Epithelial cell of proximal tubule (primary cell): ENCODE data around the gene TFDP2. TPM values are rescaled to one million over a fixed set of nuclear protein-coding genes. Genes with fewer than 3 reads are reported as not detected.

Source experiments
- DNase-seq: peaks from one replicate; pipeline ENCODE4 v3.0.0-alpha.2; 2011; ENCODE audit warnings: low read depth
- H3K4me3 ChIP-seq: 2 replicates; pipeline ENCODE4 v1.5.1; 2011; ENCODE audit warnings: low read depth, mild to moderate bottlenecking, low read length
- total RNA-seq: library from RNA; depleted of rRNA; stranded (reverse); fragments of >200 nt; gene quantifications from 2 replicates; pipeline ENCODE4 v1.2.3, GENCODE V29; 2015
- TF ChIP-seq, protein P1 (sequence below): conservative IDR thresholded peaks from 2 replicates; pipeline ENCODE4 v1.5.1; 2012; ENCODE audit warnings: low read depth, mild to moderate bottlenecking, low read length

TFDP2 gene
- total RNA-seq, 1 donor from 2014 or later: 40.2 TPM

GRCh38 chr3:142159083-142159740, 9.9 kb upstream of the TFDP2 start:
- DNase-seq: no peak
- TF ChIP-seq, protein P1, sequence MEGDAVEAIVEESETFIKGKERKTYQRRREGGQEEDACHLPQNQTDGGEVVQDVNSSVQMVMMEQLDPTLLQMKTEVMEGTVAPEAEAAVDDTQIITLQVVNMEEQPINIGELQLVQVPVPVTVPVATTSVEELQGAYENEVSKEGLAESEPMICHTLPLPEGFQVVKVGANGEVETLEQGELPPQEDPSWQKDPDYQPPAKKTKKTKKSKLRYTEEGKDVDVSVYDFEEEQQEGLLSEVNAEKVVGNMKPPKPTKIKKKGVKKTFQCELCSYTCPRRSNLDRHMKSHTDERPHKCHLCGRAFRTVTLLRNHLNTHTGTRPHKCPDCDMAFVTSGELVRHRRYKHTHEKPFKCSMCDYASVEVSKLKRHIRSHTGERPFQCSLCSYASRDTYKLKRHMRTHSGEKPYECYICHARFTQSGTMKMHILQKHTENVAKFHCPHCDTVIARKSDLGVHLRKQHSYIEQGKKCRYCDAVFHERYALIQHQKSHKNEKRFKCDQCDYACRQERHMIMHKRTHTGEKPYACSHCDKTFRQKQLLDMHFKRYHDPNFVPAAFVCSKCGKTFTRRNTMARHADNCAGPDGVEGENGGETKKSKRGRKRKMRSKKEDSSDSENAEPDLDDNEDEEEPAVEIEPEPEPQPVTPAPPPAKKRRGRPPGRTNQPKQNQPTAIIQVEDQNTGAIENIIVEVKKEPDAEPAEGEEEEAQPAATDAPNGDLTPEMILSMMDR: no peak
- H3K4me3 ChIP-seq: no peak overlapping the region

GRCh38 chr3:142154186-142154585, 4.8 kb upstream of the TFDP2 start:
- TF ChIP-seq, protein P1: no peak
- DNase-seq: no peak
- H3K4me3 ChIP-seq: no peak overlapping the region

DNA sequence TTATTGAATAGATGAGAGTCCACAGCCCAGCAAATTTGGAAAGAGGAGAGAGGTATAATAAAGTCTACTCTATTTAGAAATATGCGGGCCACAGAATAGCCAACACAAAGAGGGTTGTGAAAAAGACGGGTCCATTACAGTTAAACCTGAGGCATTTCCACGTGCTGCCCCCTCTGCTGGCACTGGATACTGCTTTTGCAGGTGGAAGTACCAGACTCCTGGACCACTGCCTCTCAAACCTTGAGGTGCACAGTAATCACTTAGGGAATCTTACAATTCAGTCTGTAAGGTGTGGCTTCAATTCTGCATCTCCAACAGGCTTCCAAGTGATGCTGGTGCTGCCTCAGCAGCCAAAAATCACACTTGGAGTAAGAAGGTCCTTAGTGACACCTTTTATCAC, 3.0 kb upstream of the TFDP2 start:
- TF ChIP-seq, protein P1: peak; percentile 53
- no peak for DNase-seq
- H3K4me3 ChIP-seq: no peak overlapping the region

GRCh38 chr3:142151828-142152227, 2.5 kb upstream of the TFDP2 start:
- TF ChIP-seq, protein P1: no peak
- no peak overlapping the region for H3K4me3 ChIP-seq
- no peak for DNase-seq

DNA sequence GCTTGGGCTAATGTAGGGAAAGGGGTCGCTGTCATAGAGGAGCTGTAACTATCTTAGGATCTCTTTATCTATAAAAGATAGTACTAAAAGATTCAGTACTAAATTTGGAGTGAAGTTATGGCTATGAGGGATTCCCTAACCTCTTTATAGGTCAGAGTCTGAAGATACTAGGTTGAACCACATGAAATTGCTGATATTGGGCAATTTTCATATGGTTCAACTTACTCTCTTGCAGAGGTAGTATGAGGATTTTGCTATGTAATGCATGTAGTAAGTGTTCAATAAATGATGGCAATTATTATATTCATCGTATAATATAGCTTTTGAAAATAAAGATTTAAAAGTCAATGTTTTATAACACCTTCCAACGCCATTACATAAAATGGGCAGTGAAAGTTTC, 1.9 kb upstream of the TFDP2 start:
- TF ChIP-seq, protein P1: no peak
- no peak overlapping the region for H3K4me3 ChIP-seq
- DNase-seq: no peak

DNA sequence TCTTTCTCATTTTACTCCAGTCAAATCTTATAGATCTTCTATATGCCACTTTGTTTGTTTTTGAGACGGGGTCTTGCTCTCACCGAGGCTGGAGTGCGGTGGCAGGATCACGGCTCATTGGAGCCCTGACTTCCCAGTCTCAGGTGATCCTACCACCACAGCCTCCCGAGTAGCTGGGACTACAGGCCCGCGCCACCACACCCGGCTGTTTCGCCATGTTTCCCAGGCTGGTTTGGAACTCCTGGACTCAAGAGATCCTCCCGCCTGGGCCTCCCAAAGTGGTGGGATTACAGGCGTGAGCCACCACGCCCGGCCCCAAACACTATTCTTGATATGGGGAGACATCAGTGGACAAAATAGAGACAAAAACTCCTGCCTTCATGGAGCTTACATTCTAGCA, 927 bp upstream of the TFDP2 start:
- TF ChIP-seq, protein P1: no peak
- DNase-seq: no peak
- no peak overlapping the region for H3K4me3 ChIP-seq

DNA sequence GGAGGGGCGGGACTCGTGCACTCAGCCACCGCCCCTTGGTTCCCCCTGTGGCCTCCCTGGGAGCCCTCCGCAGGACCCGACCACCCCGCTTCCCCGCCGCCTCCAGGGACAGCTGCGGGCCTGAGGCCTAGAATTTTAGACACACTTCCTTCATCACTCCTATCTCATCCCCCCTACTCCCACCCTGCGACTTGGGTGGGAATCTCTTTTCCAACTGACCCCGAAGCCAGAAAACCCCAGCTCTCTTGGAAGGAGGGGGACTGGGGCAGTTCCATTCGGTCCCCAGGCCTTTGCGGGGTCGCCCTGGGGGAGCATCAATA, 289 bp upstream of the TFDP2 start:
- DNase-seq: no peak
- H3K4me3 ChIP-seq: peak overlapping the region; percentile 87
- TF ChIP-seq, protein P1: no peak
